HepG2 (cell line): Measurements from ENCODE around the gene RANGRF. TPM values are rescaled to one million over a fixed set of nuclear protein-coding genes. Genes with fewer than 3 reads are reported as not detected.
A peak's percentile ranks its signal among the peaks of the same experiment; 100 is the strongest.

ENCODE experiments used
- ERF ChIP-seq: IDR thresholded peaks from 2 replicates; pipeline ENCODE4 v1.6.1; 2018; ENCODE audit warnings: missing biosample characterization, missing genetic modification reagents
- GATAD2A ChIP-seq: IDR thresholded peaks from 2 replicates; pipeline ENCODE4 v1.6.1; 2016
- HOXA7 ChIP-seq: sonication (generic); formaldehyde crosslinking; IDR thresholded peaks from 2 replicates; pipeline ENCODE4 v1.8.1; 2022; ENCODE audit warnings: mild to moderate bottlenecking, missing genetic modification reagents, moderate library complexity
- ISL2 ChIP-seq: sonication (generic); formaldehyde crosslinking; IDR thresholded peaks from 2 replicates; pipeline ENCODE4 v1.5.0; 2020; ENCODE audit warnings: missing genetic modification reagents
- NRL ChIP-seq: sonication (generic); formaldehyde crosslinking; IDR thresholded peaks from 2 replicates; pipeline ENCODE4 v1.5.0; 2020; ENCODE audit warnings: missing genetic modification reagents, mild to moderate bottlenecking, moderate library complexity, borderline replicate concordance
- RXRA ChIP-seq: sonication (generic); formaldehyde crosslinking; IDR thresholded peaks from 2 replicates; pipeline ENCODE4 v1.5.1; 2020; ENCODE audit warnings: missing genetic modification reagents
- SIX1 ChIP-seq: sonication (generic); formaldehyde crosslinking; IDR thresholded peaks from 2 replicates; pipeline ENCODE4 v1.4.0; 2020; ENCODE audit warnings: missing genetic modification reagents, borderline replicate concordance
- SOX13 ChIP-seq, 3 experiments: fragments of 450-650 bp in 1 of 3; sonication (generic) in 1 of 3; formaldehyde crosslinking in 1 of 3; IDR thresholded peaks in 2 of 3; conservative IDR thresholded peaks in 1 of 3; 2 replicates each; pipeline versions ENCODE4 v1.5.0 to v1.6.1; 2016 to 2020; ENCODE audit warnings: antibody characterized with exemption in 1 of 3, mild to moderate bottlenecking in 1 of 3, missing compliant biosample characterization in 1 of 3, missing genetic modification reagents in 1 of 3, moderate library complexity in 1 of 3
- THAP11 ChIP-seq: IDR thresholded peaks from 2 replicates; pipeline ENCODE4 v1.6.1; 2016; ENCODE audit warnings: missing biosample characterization, missing genetic modification reagents
- THRA ChIP-seq: sonication (generic); formaldehyde crosslinking; IDR thresholded peaks from 2 replicates; pipeline ENCODE4 v1.4.0; 2020; ENCODE audit warnings: missing genetic modification reagents, borderline replicate concordance
- ZNF224 ChIP-seq: sonication (generic); formaldehyde crosslinking; IDR thresholded peaks from 2 replicates; pipeline ENCODE4 v1.5.0; 2020; ENCODE audit warnings: mild to moderate bottlenecking, missing genetic modification reagents
- ZNF251 ChIP-seq: sonication (generic); formaldehyde crosslinking; IDR thresholded peaks from 2 replicates; pipeline ENCODE4 v1.9.0; 2021; ENCODE audit warnings: mild to moderate bottlenecking, missing genetic modification reagents
- ZNF260 ChIP-seq: sonication (generic); formaldehyde crosslinking; IDR thresholded peaks from 2 replicates; pipeline ENCODE4 v1.4.0; 2020; ENCODE audit warnings: missing genetic modification reagents, low read depth, mild to moderate bottlenecking, borderline replicate concordance
- ZNF615 ChIP-seq: sonication (generic); formaldehyde crosslinking; IDR thresholded peaks from 2 replicates; pipeline ENCODE4 v1.5.0; 2020; ENCODE audit warnings: mild to moderate bottlenecking, missing genetic modification reagents, borderline replicate concordance
- ZNF782 ChIP-seq: sonication (generic); formaldehyde crosslinking; IDR thresholded peaks from 2 replicates; pipeline ENCODE4 v1.4.0; 2020; ENCODE audit warnings: missing genetic modification reagents, mild to moderate bottlenecking, borderline replicate concordance
- polyA plus RNA-seq, 8 experiments: library from polyadenylated mRNA; depleted of rRNA in 3 of 8; stranded (reverse) in 7 of 8; unstranded in 1 of 8; fragments of >200 nt; fragmentation: Illumina TruSeq in 4 of 8; extraction: Trizol in 4 of 8; gene quantifications; 2 replicates each; pipeline versions ENCODE4 v1.2.1 to v1.2.3, GENCODE V29; 2011 to 2016; ENCODE audit warnings: low read depth in 4 of 8, missing spikeins in 1 of 8, mixed read lengths in 1 of 8; ENCODE audit not compliant: insufficient read depth in 1 of 8
- total RNA-seq, 5 experiments: library from RNA; depleted of rRNA; stranded (reverse); fragments of >200 nt; fragmentation: Illumina TruSeq; extraction: Trizol; gene quantifications; 2 replicates each; pipeline ENCODE4 v1.2.3, GENCODE V29; 2016; ENCODE audit warnings: low read depth in 1 of 5
- TF ChIP-seq, protein P1 (sequence below): IDR thresholded peaks from 2 replicates; pipeline ENCODE4 v1.6.1; 2016; ENCODE audit warnings: low read depth, borderline replicate concordance
- TF ChIP-seq, protein P2 (sequence below): sonication (generic); formaldehyde crosslinking; IDR thresholded peaks from 2 replicates; pipeline ENCODE4 v1.9.0; 2021; ENCODE audit warnings: missing genetic modification reagents, borderline replicate concordance
- TF ChIP-seq, protein P3 (sequence below): sonication (generic); formaldehyde crosslinking; IDR thresholded peaks from 2 replicates; pipeline ENCODE4 v1.4.0; 2020; ENCODE audit warnings: missing genetic modification reagents
- TF ChIP-seq, protein P4 (sequence below): sonication (generic); formaldehyde crosslinking; IDR thresholded peaks from 2 replicates; pipeline ENCODE4 v1.5.0; 2020; ENCODE audit warnings: mild to moderate bottlenecking, missing genetic modification reagents, moderate library complexity
- TF ChIP-seq, protein P5 (sequence below), 2 experiments: sonication (generic) in 1 of 2; formaldehyde crosslinking in 1 of 2; IDR thresholded peaks; 2 replicates each; pipeline versions ENCODE4 v1.4.0 to v1.6.1; 2018 to 2020; ENCODE audit warnings: missing genetic modification reagents in 2 of 2, borderline replicate concordance in 1 of 2, low read depth in 1 of 2, mild to moderate bottlenecking in 1 of 2, missing biosample characterization in 1 of 2

The RANGRF gene
- total and polyA plus RNA-seq, 2 of the 13 experiments (the other 11 are each of a cell fraction or from before 2014, with no cell fraction given) = 18.6 to 40.7 TPM

- TF ChIP-seq, protein P1, sequence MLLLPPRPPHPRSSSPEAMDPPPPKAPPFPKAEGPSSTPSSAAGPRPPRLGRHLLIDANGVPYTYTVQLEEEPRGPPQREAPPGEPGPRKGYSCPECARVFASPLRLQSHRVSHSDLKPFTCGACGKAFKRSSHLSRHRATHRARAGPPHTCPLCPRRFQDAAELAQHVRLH (CRISPR knock-in tag) = peak; percentile 61; the same call in 1 of the 2 replicates
- no peak; the same call in 1 of the 2 replicates for TF ChIP-seq RXRA (CRISPR knock-in tag)
- no peak for TF ChIP-seq ZNF251 (CRISPR knock-in tag)
- TF ChIP-seq SOX13 (IDR thresholded peaks at IDR 0.05) = no peak
- 0 out of 4 replicates have a peak, but pooled peaks of 1 of the 2 experiments have one; percentile 19 for TF ChIP-seq SOX13 (CRISPR knock-in tag; conservative IDR thresholded peaks at IDR 0.05 in 1 of 2, IDR thresholded peaks at IDR 0.05 in 1 of 2)
- TF ChIP-seq THAP11 (CRISPR knock-in tag) = peak; percentile 38; the same call in 1 of the 2 replicates
- 0 out of 2 replicates have a peak, but pooled peaks have one; percentile 29 for TF ChIP-seq ISL2 (CRISPR knock-in tag)
- TF ChIP-seq ERF (CRISPR knock-in tag) = peak; percentile 57; the same call in 1 of the 2 replicates
- peak; percentile 33; the same call in 1 of the 2 replicates for TF ChIP-seq SIX1 (CRISPR knock-in tag)
- TF ChIP-seq, protein P2, sequence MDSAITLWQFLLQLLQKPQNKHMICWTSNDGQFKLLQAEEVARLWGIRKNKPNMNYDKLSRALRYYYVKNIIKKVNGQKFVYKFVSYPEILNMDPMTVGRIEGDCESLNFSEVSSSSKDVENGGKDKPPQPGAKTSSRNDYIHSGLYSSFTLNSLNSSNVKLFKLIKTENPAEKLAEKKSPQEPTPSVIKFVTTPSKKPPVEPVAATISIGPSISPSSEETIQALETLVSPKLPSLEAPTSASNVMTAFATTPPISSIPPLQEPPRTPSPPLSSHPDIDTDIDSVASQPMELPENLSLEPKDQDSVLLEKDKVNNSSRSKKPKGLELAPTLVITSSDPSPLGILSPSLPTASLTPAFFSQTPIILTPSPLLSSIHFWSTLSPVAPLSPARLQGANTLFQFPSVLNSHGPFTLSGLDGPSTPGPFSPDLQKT (CRISPR knock-in tag) = no peak
- TF ChIP-seq ZNF615 (CRISPR knock-in tag) = no peak
- TF ChIP-seq NRL (CRISPR knock-in tag) = no peak
- TF ChIP-seq, protein P3, sequence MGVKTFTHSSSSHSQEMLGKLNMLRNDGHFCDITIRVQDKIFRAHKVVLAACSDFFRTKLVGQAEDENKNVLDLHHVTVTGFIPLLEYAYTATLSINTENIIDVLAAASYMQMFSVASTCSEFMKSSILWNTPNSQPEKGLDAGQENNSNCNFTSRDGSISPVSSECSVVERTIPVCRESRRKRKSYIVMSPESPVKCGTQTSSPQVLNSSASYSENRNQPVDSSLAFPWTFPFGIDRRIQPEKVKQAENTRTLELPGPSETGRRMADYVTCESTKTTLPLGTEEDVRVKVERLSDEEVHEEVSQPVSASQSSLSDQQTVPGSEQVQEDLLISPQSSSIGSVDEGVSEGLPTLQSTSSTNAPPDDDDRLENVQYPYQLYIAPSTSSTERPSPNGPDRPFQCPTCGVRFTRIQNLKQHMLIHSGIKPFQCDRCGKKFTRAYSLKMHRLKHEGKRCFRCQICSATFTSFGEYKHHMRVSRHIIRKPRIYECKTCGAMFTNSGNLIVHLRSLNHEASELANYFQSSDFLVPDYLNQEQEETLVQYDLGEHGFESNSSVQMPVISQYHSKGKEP = peak; percentile 53; the same call in 1 of the 2 replicates
- TF ChIP-seq GATAD2A (CRISPR knock-in tag) = peak; percentile 51; the same call in 1 of the 2 replicates
- TF ChIP-seq ZNF224 (CRISPR knock-in tag) = no peak
- no peak for TF ChIP-seq HOXA7 (CRISPR knock-in tag)
- peak; percentile 50; the same call in 1 of the 2 replicates for TF ChIP-seq THRA (CRISPR knock-in tag)
- no peak for TF ChIP-seq ZNF260 (CRISPR knock-in tag)
- TF ChIP-seq ZNF782 = no peak
- TF ChIP-seq, protein P4, sequence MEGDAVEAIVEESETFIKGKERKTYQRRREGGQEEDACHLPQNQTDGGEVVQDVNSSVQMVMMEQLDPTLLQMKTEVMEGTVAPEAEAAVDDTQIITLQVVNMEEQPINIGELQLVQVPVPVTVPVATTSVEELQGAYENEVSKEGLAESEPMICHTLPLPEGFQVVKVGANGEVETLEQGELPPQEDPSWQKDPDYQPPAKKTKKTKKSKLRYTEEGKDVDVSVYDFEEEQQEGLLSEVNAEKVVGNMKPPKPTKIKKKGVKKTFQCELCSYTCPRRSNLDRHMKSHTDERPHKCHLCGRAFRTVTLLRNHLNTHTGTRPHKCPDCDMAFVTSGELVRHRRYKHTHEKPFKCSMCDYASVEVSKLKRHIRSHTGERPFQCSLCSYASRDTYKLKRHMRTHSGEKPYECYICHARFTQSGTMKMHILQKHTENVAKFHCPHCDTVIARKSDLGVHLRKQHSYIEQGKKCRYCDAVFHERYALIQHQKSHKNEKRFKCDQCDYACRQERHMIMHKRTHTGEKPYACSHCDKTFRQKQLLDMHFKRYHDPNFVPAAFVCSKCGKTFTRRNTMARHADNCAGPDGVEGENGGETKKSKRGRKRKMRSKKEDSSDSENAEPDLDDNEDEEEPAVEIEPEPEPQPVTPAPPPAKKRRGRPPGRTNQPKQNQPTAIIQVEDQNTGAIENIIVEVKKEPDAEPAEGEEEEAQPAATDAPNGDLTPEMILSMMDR (CRISPR knock-in tag) = peak; percentile 93
- TF ChIP-seq, protein P5, sequence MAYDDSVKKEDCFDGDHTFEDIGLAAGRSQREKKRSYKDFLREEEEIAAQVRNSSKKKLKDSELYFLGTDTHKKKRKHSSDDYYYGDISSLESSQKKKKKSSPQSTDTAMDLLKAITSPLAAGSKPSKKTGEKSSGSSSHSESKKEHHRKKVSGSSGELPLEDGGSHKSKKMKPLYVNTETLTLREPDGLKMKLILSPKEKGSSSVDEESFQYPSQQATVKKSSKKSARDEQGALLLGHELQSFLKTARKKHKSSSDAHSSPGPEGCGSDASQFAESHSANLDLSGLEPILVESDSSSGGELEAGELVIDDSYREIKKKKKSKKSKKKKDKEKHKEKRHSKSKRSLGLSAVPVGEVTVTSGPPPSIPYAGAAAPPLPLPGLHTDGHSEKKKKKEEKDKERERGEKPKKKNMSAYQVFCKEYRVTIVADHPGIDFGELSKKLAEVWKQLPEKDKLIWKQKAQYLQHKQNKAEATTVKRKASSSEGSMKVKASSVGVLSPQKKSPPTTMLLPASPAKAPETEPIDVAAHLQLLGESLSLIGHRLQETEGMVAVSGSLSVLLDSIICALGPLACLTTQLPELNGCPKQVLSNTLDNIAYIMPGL (CRISPR knock-in tag; IDR thresholded peaks at IDR 0.05; ENCODE audit: borderline replicate concordance in 1 of 2, low read depth in 1 of 2) = peak; percentile 77 to 83; a peak in 3 of 4 replicates
Observed at GRCh38 chr17:8300627-8301242, 12.3 kb downstream of the RANGRF start (continued).
